Measurements from ENCODE around the gene C3orf18.

Gene C3orf18

DNA sequence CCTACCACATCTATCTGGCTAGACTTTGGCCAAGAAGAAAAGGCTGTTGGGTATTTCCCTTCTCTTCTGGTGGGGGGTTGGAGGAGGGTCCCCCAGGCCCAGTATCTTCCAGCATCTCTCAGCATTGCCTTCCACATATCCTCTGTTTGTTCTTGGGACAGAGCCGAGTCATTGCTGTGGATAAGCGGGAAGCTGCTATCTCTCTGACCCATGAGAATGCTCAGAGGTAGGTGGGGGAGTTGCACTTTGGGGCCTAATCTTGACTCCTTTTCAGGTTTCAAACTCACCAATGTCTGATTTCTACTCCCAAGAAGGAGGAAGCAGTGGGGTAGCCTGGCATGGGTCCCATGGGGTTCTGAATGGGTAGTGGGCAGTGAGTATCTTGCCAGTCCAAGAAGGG is 9.8 kb upstream of the C3orf18 start:
- no peak for DNase-seq

DNA sequence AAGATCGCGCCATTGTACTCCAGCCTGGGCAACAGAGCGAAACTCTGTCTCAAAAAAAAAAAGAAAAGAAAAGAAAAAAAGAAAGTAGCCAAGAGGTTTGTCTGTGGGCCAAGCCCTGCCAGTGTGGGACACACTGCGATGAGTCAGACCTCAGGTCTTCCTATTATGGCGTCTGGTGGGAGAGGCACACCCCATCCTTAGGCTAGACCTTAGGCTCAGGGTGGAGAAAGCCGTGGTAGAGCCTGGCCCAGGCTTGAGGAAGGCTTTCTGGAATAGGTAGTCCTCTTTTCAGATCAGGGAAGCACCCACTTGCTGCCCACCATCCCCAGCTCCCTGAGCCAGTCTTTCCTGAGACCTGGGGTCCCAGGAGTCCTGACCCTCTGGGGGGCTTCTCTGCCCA is 7.8 kb upstream of the C3orf18 start:
- DNase-seq = no peak

- DNase-seq = no peak
These were observed 6.9 kb upstream of the C3orf18 start for GRCh38 chr3:50574444-50574831.

DNA sequence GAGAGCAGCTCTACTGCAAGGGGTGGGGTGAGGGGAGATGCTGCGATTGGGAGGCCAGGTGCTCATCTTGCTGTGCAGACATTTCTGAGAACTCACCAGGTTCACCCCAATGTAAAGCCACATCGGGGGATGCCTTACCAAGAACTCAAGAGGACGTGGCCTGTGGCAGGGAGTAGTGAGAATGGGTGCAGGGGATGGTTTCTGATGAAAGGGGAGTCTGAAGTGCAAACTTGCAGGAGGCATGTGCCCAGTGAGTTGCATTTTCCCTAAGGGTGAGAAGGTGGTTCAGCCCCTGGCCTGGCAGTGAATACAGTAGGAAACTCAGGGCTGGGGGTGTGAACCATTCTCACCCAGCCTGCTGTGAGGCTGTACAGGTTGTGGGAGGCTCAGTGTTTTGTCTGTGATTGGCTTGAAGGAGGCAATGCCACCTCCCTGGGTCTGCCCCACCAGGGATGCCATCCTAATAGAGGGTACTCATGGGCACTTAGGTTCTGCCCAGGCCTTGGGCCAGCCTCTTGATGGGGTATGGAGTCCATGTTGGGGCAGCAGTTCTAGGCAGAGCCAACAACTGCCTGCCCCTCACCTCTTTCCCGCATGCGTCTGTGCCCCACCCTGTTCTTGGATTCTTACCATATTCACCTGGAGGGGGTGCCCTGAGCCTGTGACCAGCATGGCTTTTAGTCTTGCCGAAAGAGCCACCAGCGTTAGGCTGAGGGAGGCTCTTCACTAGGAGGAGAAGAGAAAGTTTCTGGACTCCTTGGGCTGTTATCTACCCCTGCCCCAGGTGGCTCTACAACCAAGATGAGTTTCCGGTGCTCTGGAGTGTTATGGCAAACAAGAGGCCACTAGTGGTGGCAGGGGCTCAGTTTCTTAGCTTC is 6.3 kb upstream of the C3orf18 start:
- peak; percentile 73 for DNase-seq

GRCh38 chr3:50572801-50573371 is 5.3 kb upstream of the C3orf18 start:
- peak; percentile 53 for DNase-seq

GRCh38 chr3:50572158-50572557 is 4.6 kb upstream of the C3orf18 start:
- DNase-seq = peak; percentile 78

DNA sequence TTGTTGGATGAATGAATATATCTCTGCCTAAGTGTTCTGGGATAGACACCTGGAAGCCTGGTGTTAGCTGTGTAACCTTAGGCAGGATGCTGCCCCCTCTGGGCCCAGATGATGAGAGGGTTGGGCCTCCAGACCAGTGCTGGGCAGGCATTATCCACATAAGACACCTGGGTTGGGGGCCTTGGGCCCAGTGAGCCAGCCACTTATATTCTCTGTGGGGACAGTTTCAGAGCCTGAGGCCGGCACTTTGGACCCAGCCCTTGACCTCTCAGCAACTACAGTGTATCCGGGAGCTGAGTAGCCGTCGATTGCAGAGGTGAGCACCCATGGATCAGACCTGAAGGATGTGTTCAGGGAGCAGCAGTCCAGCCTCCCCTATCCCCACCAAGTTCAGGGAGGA is 3.9 kb upstream of the C3orf18 start:
- DNase-seq = no peak

GRCh38 chr3:50570508-50571279 is 3.1 kb upstream of the C3orf18 start:
- DNase-seq = no peak

GRCh38 chr3:50568947-50569749 is 1.6 kb upstream of the C3orf18 start, which contains the start of gene HEMK1:
TSS of gene HEMK1 (plus strand) at chr3:50569522. CDS start at chr3:50571105, 1,583 bp downstream.
- peak; percentile 90 for DNase-seq

DNA sequence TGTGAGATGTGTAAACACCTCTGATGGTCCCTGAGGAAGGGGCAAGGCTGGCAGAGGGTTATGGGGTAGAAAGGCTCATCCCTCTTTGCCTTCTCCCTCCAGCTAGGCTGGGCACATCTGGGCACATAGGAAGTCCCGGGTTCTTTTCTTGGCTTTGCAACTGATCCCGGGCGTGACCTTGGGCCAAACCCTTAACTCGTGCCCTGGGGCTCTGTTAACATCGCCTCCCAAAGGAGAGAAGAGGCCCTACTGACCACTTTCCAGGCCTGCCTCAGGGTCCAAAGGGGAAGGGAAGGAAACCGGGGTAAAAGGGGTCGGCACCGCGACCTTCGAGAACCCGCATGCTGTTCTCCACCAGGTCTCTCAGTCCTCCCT is 549 bp downstream of the C3orf18 start:
- no peak for DNase-seq

GRCh38 chr3:50564321-50564720 is 3.2 kb downstream of the C3orf18 start:
- no peak for DNase-seq

DNA sequence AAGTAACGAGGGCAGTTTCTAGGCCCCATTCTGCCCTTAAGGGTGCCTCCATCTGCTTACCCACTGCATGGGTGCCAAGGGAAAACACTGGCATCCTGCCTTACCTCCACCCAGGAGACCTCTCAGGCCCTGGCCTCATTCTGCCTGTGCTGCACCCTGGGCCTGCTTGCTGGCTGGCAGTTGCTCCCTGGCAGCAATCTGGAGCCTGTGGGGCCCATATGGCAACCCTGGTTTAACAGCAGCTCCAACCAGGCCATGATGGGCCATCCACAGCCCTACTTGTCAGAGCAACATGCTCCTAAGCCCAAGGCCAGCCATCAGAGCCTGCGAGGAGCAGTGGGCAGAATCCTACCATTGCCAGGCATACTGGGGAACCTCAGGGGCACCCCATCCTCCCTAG is 3.7 kb downstream of the C3orf18 start:
- no peak for DNase-seq

DNA sequence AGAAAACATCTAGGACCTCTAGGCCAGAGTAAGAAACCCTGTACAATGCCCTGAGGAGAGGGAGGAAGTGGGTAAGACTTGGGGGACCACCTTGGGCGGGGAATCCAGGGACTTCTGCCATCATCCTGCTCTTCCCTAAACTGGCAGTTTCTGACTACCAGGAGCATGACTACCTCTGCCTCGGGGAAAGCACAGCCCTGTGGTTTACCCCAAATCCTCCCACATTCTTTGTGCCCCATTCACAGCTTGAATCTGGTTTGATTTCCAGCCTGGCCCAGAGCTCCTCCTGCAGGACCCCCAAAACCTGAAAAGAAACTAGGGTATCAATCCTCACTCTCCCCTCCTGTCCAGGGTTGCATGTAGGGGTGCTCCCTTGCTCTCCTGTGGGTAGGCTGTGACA is 4.7 kb downstream of the C3orf18 start:
- no peak for DNase-seq

DNA sequence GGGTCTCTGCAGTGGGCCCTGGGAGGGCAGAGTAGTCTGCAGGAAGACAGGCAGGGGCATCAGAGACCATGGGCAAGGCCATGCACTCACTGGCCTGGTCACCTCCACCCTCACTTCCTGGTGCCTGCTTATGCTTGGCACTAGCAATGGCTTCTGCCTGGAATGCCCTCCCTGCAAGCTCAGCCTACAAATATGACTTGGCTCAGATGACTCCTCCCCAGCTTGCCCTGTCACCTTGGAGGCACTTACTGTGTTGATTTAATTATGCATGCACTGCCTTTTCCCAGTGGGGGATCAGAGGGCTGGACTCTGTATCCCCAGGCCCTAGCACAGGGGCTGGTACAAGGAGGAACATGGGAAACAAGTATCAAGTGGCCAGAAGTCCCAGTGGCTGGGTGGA is 7.8 kb downstream of the C3orf18 start:
- DNase-seq = no peak

GRCh38 chr3:50557915-50558314 is 9.6 kb downstream of the C3orf18 start:
- no peak for DNase-seq

- DNase-seq = no peak
These were observed 10.4 kb downstream of the C3orf18 start for GRCh38 chr3:50557106-50557505.

DNA sequence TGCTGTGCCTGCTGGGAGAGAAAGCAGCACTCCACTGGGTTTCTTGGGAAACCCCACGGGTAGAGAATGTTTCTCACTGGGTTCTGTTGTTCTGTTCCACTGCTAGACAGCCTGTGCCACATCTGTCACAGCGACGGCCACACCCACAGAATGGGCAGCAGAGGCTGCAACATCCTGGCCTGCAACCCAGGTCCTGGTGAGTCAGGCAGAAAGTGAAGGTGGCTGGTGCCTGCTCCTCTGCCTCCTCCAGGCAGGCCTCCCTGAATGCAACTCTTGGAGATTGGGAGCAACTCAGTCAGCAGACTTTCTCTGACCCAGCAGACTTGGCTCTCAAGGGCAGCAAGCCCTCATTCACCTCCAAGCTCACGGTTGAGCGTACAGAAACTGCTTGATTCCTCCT is 13.0 kb downstream of the C3orf18 start:
- DNase-seq = no peak

DNA sequence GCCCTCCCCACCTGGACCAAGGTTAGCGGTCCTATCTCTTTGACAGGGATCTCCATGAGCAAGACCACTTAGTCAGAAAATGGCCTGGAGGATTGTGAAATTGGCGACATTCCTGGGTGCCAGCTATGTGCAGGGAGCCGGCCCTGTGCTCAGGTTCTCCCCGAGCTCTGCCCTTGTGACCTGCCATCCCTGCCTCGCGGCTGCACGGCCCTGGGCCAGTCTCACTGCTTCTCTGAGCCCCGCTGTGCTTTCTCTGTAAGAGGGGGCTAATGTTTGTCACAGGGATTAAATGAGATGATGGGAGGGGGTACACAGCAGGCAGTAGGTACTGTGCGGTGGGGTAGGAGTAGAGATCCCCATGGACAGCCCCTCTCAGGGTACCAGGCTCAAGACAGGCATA is 14.9 kb downstream of the C3orf18 start:
- DNase-seq = no peak

DNA sequence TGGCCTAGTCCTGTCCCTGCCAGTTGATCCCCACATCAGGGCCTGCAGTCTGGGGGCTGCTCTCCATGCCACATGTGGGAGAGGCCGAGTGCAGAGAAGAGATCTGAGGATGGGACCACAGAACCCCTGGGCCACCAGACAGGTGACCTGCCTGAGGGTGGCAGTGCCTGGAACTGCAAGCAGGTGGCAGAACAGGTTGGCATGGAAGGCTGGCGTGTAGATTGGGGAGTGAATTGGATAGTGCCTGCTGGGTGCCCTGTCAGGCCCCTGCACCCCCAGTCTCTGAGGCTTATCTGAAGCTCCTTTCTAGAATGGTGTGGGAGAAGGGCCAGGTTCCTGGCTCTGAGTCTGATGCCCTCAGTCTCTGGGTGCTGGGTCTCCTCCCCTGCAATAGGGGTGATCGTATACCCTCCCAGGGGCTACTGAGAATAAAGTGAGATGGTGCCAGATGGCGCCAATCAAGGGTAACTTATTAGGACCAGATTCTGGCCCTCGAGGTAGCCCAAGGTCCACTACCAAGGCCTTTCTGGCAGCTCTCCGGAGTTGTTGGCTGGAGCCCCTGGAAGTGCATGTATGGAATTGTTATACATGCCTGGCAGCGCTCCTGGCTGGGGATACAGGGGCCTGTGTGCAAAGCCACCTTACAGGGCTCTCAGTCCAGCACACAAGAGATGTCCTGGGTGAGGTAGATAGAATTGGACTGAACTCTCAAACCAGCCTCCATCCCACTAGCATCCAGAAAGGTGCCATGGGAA is 15.7 kb downstream of the C3orf18 start:
- DNase-seq = no peak

DNA sequence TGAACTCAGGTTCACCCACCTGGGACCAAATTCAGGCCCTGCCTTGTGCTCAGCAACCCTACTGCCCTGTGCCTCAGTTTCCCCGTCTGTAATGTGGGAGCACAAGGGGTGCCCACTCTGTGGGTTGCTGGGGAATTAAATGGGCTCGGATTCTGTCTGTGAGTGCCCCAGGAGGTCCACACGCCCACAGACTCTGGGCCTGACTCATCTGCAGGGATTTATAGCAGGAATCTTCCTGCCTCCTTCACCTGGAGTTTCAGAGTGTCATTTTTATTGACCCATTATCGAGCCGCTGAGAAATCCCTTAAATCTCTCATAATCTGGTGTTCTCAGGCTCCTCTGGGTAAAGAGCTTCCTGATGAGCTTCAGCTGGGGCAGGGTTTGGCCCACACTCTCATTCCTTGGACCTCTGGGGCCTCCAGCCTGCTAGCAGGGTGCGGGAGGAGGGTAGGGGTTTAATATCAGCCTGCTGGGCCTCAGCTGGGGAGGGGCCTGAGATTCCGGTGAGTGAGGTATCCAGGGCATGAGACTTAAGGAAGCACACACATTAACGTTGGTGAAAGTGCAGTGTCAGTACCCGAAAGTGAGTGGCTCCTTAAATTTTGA is 16.4 kb downstream of the C3orf18 start:
- DNase-seq = no peak

GRCh38 chr3:50550079-50550736 is 17.3 kb downstream of the C3orf18 start:
- peak; percentile 48 for DNase-seq

Measured in activated effector memory CD4-positive, alpha-beta T cell treated with Interleukin-2 at 50 U/mL for 16 hours (primary cell).